ENCODE measurements around the gene EZR. TPM values are rescaled to one million over a fixed set of nuclear protein-coding genes. Genes with fewer than 3 reads are reported as not detected.

EZR gene
- total and polyA plus RNA-seq, 9 of the 15 experiments (the other 6 are each of a cell fraction or from before 2014, with no cell fraction given), result 36.5 to 162 (median 104) TPM

GRCh38 chr6:158819213-158819976, at the start of gene EZR (continued):
- TF ChIP-seq PATZ1 (CRISPR knock-in tag; IDR thresholded peaks at IDR 0.05; ENCODE audit: borderline replicate concordance) (0 out of 2 replicates have a peak, but pooled peaks have one; percentile 33), LCOR (CRISPR knock-in tag; IDR thresholded peaks at IDR 0.05) (peak; percentile 77), OTX1 (CRISPR knock-in tag; IDR thresholded peaks at IDR 0.05) (peak; percentile 76), NELFE (IDR thresholded peaks at IDR 0.05; ENCODE audit: insufficient read depth, insufficient read length) (no peak), NR3C1 (CRISPR knock-in tag; IDR thresholded peaks at IDR 0.05) (peak; percentile 95), ZBTB26 (CRISPR knock-in tag; IDR thresholded peaks at IDR 0.05) (peak; percentile 68; the same call in 1 of the 2 replicates), BRD4 (IDR thresholded peaks at IDR 0.05) (peak; percentile 78), RAD51 (IDR thresholded peaks at IDR 0.05; ENCODE audit: borderline replicate concordance, low read depth) (no peak), TAL1 (IDR thresholded peaks at IDR 0.05) (no peak), TBP (optimal IDR thresholded peaks at IDR 0.05; ENCODE audit: low read depth, low read length) (peak; percentile 82), PTRF (tag; IDR thresholded peaks at IDR 0.05) (no peak), CHD4 (IDR thresholded peaks at IDR 0.05; ENCODE audit: insufficient read depth, insufficient replicate concordance, low read depth, low read length, poor library complexity, severe bottlenecking) (peak; percentile 73), ZNF143 (CRISPR knock-in tag; IDR thresholded peaks at IDR 0.05) (peak; percentile 52; the same call in 1 of the 2 replicates), CREB3 (tag; conservative IDR thresholded peaks at IDR 0.05; ENCODE audit: low read depth) (peak; percentile 92), MAFK (IDR thresholded peaks at IDR 0.05; ENCODE audit: low read length) (no peak), ZNF217 (CRISPR knock-in tag; IDR thresholded peaks at IDR 0.05) (no peak), SOX6 (IDR thresholded peaks at IDR 0.05) (0 out of 2 replicates have a peak, but pooled peaks have one; percentile 29), TSHZ1 (CRISPR knock-in tag; IDR thresholded peaks at IDR 0.05) (peak; percentile 50; the same call in 1 of the 2 replicates)
